ENCODE measurements around the gene RCC2. TPM values are rescaled to one million over a fixed set of nuclear protein-coding genes. Genes with fewer than 3 reads are reported as not detected.
"Not testable (repeated sequence)": the region's sequence is repeated elsewhere in the genome, so short reads cannot be mapped to it uniquely, and the experiment has no call there.

The RCC2 gene
- total RNA-seq, 2 experiments from 2014 or later = 145 to 147 TPM

- H3K4me1 Mint-ChIP-seq (ENCODE audit: low read depth) = no peaks in the 10 kb centered on the region
- no peaks in the 10 kb centered on the region for H3K9me3 Mint-ChIP-seq
- peaks cover 3% of the 10 kb centered on the region for H3K27me3 Mint-ChIP-seq
- intact Hi-C loops (cut with micrococcal nuclease) = no loop called here
- H3K27ac Mint-ChIP-seq = no peak overlapping the region
- ATAC-seq (peak; percentile 30), DNase-seq (no peak)
- no peaks in the 10 kb centered on the region for H3K36me3 Mint-ChIP-seq (ENCODE audit: low read depth)
- H3K4me3 Mint-ChIP-seq = no peak overlapping the region
- no peak for TF ChIP-seq CTCF (IDR thresholded peaks at IDR 0.05)
- ChIA-PET POLR2A (interaction anchor here (0.6 kb wide), 1 partner anchor 78 kb away, joined by 4 read pairs; no protein-coding TSS in a partner anchor), CTCF (interaction anchor here (1.2 to 1.5 kb wide), 2 partner anchors 28 to 50 kb away, joined by 3 to 4 read pairs; no protein-coding TSS in a partner anchor)
Observed at GRCh38 chr1:17475752-17476151, 36.3 kb upstream of the RCC2 start.

- intact Hi-C loops (cut with micrococcal nuclease); H3K4me1 Mint-ChIP-seq (ENCODE audit: low read depth); H3K9me3 Mint-ChIP-seq; H3K36me3 Mint-ChIP-seq (ENCODE audit: low read depth); DNase-seq; H3K27ac Mint-ChIP-seq; H3K4me3 Mint-ChIP-seq; H3K27me3 Mint-ChIP-seq; ATAC-seq: not testable (repeated sequence)
- ChIA-PET POLR2A (interaction anchor here (0.6 kb wide), 1 partner anchor 79 kb away, joined by 4 read pairs; no protein-coding TSS in a partner anchor), CTCF (interaction anchor here (1.2 to 1.5 kb wide), 3 partner anchors 9 to 49 kb away, joined by 3 to 4 read pairs (median 3); no protein-coding TSS in a partner anchor)
Observed at GRCh38 chr1:17474836-17475555, 35.5 kb upstream of the RCC2 start.

GRCh38 chr1:17472814-17473213, 33.3 kb upstream of the RCC2 start:
- peaks cover 2% of the 10 kb centered on the region for H3K27me3 Mint-ChIP-seq
- no peaks in the 10 kb centered on the region for H3K9me3 Mint-ChIP-seq
- intact Hi-C loops (cut with micrococcal nuclease) = no loop called here
- POLR2A ChIA-PET = no interaction called here
- DNase-seq = no peak
- no peaks in the 10 kb centered on the region for H3K4me1 Mint-ChIP-seq (ENCODE audit: low read depth)
- CTCF ChIA-PET = no interaction called here
- ATAC-seq = no peak
- no peaks in the 10 kb centered on the region for H3K36me3 Mint-ChIP-seq (ENCODE audit: low read depth)
- no peak overlapping the region for H3K27ac Mint-ChIP-seq
- H3K4me3 Mint-ChIP-seq = no peak overlapping the region
- TF ChIP-seq CTCF (IDR thresholded peaks at IDR 0.05) = no peak

GRCh38 chr1:17471393-17471792, 31.9 kb upstream of the RCC2 start:
- no peaks in the 10 kb centered on the region for H3K4me1 Mint-ChIP-seq (ENCODE audit: low read depth)
- ChIA-PET POLR2A (no interaction called here), CTCF (interaction anchor here (1.1 kb wide), 1 partner anchor 16 kb away, joined by 4 read pairs; no protein-coding TSS in a partner anchor)
- no peak for ATAC-seq
- DNase-seq = no peak
- peaks cover 2% of the 10 kb centered on the region for H3K27me3 Mint-ChIP-seq
- H3K9me3 Mint-ChIP-seq = no peaks in the 10 kb centered on the region
- TF ChIP-seq CTCF (IDR thresholded peaks at IDR 0.05) = no peak
- H3K36me3 Mint-ChIP-seq (ENCODE audit: low read depth) = no peaks in the 10 kb centered on the region
- H3K4me3 Mint-ChIP-seq = no peak overlapping the region
- no peak overlapping the region for H3K27ac Mint-ChIP-seq
- intact Hi-C loops (cut with micrococcal nuclease) = no loop called here

- TF ChIP-seq CTCF (IDR thresholded peaks at IDR 0.05) = no peak
- ChIA-PET POLR2A (no interaction called here), CTCF (interaction anchor here (1.1 kb wide), 1 partner anchor 18 kb away, joined by 4 read pairs; no protein-coding TSS in a partner anchor)
- Mint-ChIP-seq H3K9me3 (no peaks in the 10 kb centered on the region), H3K27me3 (no peaks in the 10 kb centered on the region), H3K27ac (no peak overlapping the region), H3K4me3 (no peak overlapping the region), H3K4me1 (ENCODE audit: low read depth) (no peaks in the 10 kb centered on the region), H3K36me3 (ENCODE audit: low read depth) (no peaks in the 10 kb centered on the region)
- no peak for ATAC-seq
- intact Hi-C loops (cut with micrococcal nuclease) = no loop called here
- no peak for DNase-seq
Observed at GRCh38 chr1:17470021-17470799, 30.7 kb upstream of the RCC2 start.

GRCh38 chr1:17468357-17469265, 29.1 kb upstream of the RCC2 start:
- H3K36me3 Mint-ChIP-seq (ENCODE audit: low read depth); H3K27me3 Mint-ChIP-seq; ATAC-seq; DNase-seq; H3K9me3 Mint-ChIP-seq; H3K4me3 Mint-ChIP-seq; intact Hi-C loops (cut with micrococcal nuclease); H3K27ac Mint-ChIP-seq; H3K4me1 Mint-ChIP-seq (ENCODE audit: low read depth): not testable (repeated sequence)
- CTCF ChIA-PET = interaction anchor here (1.0 kb wide), 1 partner anchor 10 kb away, joined by 4 read pairs; no protein-coding TSS in a partner anchor
- POLR2A ChIA-PET = interaction anchor here (1.0 kb wide), 1 partner anchor 28 kb away, joined by 3 read pairs; no protein-coding TSS in a partner anchor

All from activated CD8-positive, alpha-beta T cell treated with anti-CD3 and anti-CD28 coated beads for 36 hours (primary cell).